Measurements from ENCODE around the gene NSDHL.

NSDHL gene

DNA sequence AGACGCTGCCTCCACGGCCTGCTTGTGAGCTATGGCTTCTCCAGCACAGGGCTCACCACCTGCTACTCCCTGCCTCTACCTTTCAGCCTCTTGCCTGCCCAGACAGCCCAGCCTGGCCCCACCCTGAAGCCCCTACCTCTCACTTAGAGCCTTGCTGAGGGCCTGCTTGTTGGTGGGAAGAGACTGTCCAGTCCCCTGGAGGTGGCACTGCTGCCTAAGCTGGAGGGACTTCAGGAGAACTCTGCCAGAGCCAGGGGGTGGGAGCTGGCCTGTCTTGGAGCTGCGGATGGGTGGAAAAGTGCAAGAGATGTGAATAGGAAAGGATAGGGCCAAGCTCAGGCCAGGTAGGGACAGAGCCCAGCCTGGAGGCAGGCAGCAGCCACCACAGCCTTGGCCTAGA is 64.3 kb downstream of the NSDHL start:
- 0 out of 2 replicates have a peak overlapping the region, but pooled peaks have one; percentile 79 for H3K27ac ChIP-seq (ENCODE audit: low read depth, low read length)
- H3K4me3 ChIP-seq (ENCODE audit: low read depth, low read length): no peak overlapping the region
- H3K27me3 ChIP-seq (ENCODE audit: insufficient read depth, low read length): no peaks in the 10 kb centered on the region
- H3K36me3 ChIP-seq (ENCODE audit: insufficient read depth, low read length): no peaks in the 10 kb centered on the region
- H3K4me1 ChIP-seq (ENCODE audit: control insufficient read depth, insufficient read depth, low read length, unreplicated experiment): peaks cover 20% of the 10 kb centered on the region
- no peak overlapping the region for H2AFZ ChIP-seq (ENCODE audit: low read length, unreplicated experiment)
- peaks cover 8% of the 10 kb centered on the region for H3K79me2 ChIP-seq (ENCODE audit: control insufficient read depth, insufficient read depth, low read length, unreplicated experiment)

GRCh38 chrX:152895724-152896420 is 65.0 kb downstream of the NSDHL start:
- H3K4me3 ChIP-seq (ENCODE audit: low read depth, low read length): peak overlapping the region; percentile 25; the same call in 1 of the 2 replicates
- peak overlapping the region; percentile 79 for H3K27ac ChIP-seq (ENCODE audit: low read depth, low read length)
- H2AFZ ChIP-seq (ENCODE audit: low read length, unreplicated experiment): no peak overlapping the region
- H3K4me1 ChIP-seq (ENCODE audit: control insufficient read depth, insufficient read depth, low read length, unreplicated experiment): peaks cover 24% of the 10 kb centered on the region
- H3K36me3 ChIP-seq (ENCODE audit: insufficient read depth, low read length): no peaks in the 10 kb centered on the region
- H3K79me2 ChIP-seq (ENCODE audit: control insufficient read depth, insufficient read depth, low read length, unreplicated experiment): peaks cover 11% of the 10 kb centered on the region
- no peaks in the 10 kb centered on the region for H3K27me3 ChIP-seq (ENCODE audit: insufficient read depth, low read length)

DNA sequence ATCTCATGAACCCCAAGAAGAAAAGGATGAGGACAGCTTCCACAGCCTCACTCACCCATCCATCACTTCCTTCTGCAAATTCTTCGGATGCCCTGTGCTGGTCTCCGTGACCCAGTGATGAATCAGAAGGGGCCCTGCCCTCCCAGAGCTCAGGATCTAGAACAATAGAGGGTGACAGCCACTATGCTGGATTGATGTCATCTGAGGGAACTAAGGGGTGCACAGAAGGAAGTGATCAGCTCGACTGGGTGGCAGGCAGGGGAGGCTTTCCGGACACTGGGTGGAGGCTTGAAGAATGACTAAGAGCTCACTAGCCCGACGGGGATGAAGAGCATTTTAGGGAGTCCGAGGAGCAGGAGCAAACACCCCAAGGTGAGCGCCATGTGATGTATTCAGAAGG is 65.6 kb downstream of the NSDHL start:
- Histone ChIP-seq H3K27me3 (ENCODE audit: insufficient read depth, low read length) (no peaks in the 10 kb centered on the region), H3K4me1 (ENCODE audit: control insufficient read depth, insufficient read depth, low read length, unreplicated experiment) (peaks cover 25% of the 10 kb centered on the region), H2AFZ (ENCODE audit: low read length, unreplicated experiment) (no peak overlapping the region), H3K79me2 (ENCODE audit: control insufficient read depth, insufficient read depth, low read length, unreplicated experiment) (peaks cover 12% of the 10 kb centered on the region), H3K4me3 (ENCODE audit: low read depth, low read length) (peak overlapping the region; percentile 25), H3K36me3 (ENCODE audit: insufficient read depth, low read length) (no peaks in the 10 kb centered on the region), H3K27ac (ENCODE audit: low read depth, low read length) (peak overlapping the region; percentile 79)

DNA sequence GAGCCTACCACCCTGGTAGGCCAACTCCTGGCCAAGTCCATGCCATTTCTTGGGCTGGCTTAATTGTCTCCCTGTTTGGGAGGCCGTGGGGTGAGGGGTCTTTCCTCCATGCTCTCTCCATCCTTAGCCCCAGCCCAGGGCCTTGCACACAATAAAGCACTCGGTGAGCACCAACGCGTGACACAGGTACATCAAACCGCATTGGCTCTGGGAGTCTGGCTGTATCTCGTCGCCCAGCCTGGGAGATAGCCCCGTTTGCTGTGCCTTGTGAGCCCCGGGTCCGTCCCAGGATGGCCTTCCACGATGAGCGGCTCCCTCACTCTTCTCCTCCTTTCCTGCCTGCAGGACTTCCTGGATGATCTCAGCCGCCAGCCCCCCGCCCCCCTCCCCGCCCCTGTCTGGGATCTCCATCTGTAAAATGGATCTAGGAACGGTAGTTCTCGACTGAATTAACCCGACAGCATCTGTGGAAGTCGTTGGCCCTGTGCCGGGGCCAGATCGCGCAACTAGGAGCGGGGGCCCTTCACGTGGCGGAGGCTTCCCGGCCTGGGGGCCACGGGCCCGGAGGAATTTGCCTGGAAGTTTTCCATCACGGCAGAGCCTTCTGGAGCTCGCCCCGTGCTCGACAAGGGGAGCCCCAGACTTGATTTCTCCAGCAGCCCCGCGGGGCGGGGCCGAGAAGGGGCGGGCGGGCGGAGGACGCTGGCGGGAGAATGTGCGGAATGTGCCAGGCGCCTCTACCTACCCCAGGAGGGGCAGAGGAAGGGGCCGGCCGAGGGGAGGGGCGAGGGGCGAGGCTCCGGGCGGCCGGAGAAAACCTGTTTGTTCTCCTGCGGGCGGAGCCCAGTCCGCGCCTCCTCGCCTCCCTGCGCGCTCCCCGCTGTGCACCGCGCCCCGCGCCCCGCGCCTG is 66.6 kb downstream of the NSDHL start, which contains the start of gene ZNF185:
TSS of gene ZNF185 (plus strand) at position 846 of the 910 bp plus-strand sequence. CDS start 16,423 bp downstream, outside the sequence.
- Histone ChIP-seq H3K4me1 (ENCODE audit: control insufficient read depth, insufficient read depth, low read length, unreplicated experiment) (peaks cover 35% of the 10 kb centered on the region), H2AFZ (ENCODE audit: low read length, unreplicated experiment) (no peak within 1 kb of the TSS), H3K79me2 (ENCODE audit: control insufficient read depth, insufficient read depth, low read length, unreplicated experiment) (peaks cover 19% of the 10 kb centered on the region), H3K27ac (ENCODE audit: low read depth, low read length) (peak within 1 kb of the TSS; percentile 79), H3K4me3 (ENCODE audit: low read depth, low read length) (peak within 1 kb of the TSS; percentile 75), H3K36me3 (ENCODE audit: insufficient read depth, low read length) (no peaks in the 10 kb centered on the region), H3K27me3 (ENCODE audit: insufficient read depth, low read length) (no peaks in the 10 kb centered on the region)

- Histone ChIP-seq H3K79me2 (ENCODE audit: control insufficient read depth, insufficient read depth, low read length, unreplicated experiment) (peaks cover 21% of the 10 kb centered on the region), H3K27me3 (ENCODE audit: insufficient read depth, low read length) (no peaks in the 10 kb centered on the region), H3K4me1 (ENCODE audit: control insufficient read depth, insufficient read depth, low read length, unreplicated experiment) (peaks cover 36% of the 10 kb centered on the region), H2AFZ (ENCODE audit: low read length, unreplicated experiment) (no peak overlapping the region), H3K36me3 (ENCODE audit: insufficient read depth, low read length) (no peaks in the 10 kb centered on the region), H3K27ac (ENCODE audit: low read depth, low read length) (no peak overlapping the region), H3K4me3 (ENCODE audit: low read depth, low read length) (peak overlapping the region; percentile 75)
Observed at GRCh38 chrX:152898442-152898841, 67.6 kb downstream of the NSDHL start.

DNA sequence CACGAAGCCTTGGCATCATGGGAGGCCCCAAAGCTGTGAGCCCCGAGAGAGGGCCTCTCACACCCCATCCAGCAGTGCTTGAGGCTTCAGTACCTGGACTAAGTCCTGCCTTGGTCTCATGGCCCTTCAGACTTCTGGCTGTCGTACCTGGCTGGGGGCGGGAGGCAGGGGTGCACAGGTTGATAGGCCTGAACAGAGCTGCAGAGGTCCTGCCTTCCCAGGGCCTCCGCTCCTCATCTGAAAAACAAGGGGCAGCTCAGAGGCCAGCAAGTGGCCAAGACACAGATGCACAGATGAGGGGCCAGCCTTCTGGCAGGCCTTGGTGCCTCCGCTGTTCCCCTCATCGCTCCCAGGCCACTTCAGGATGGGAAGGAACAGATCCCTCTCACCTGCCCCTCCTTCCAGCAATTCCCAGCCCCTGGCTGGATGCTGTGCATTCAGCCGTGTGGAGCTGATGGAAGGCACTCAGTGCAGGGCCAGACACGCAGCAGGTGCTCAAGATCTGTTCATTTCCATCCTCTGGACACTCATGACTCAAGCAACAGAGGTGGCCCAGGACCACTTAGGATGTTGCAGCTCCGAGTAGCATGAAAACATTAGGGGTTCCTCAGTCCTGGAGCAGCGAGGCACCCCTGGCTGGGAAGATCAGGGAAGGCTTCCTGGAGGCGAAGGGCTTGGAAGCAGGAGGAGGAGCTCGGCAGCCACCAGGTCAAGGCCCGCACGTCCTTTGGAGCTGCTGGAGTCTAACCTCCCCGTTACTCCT is 68.4 kb downstream of the NSDHL start:
- Histone ChIP-seq H3K27me3 (ENCODE audit: insufficient read depth, low read length) (no peaks in the 10 kb centered on the region), H3K4me3 (ENCODE audit: low read depth, low read length) (no peak overlapping the region; the same call in 1 of the 2 replicates), H3K79me2 (ENCODE audit: control insufficient read depth, insufficient read depth, low read length, unreplicated experiment) (peaks cover 21% of the 10 kb centered on the region), H3K4me1 (ENCODE audit: control insufficient read depth, insufficient read depth, low read length, unreplicated experiment) (peaks cover 40% of the 10 kb centered on the region), H3K27ac (ENCODE audit: low read depth, low read length) (no peak overlapping the region), H2AFZ (ENCODE audit: low read length, unreplicated experiment) (no peak overlapping the region), H3K36me3 (ENCODE audit: insufficient read depth, low read length) (no peaks in the 10 kb centered on the region)

- H2AFZ ChIP-seq (ENCODE audit: low read length, unreplicated experiment): no peak overlapping the region
- H3K27me3 ChIP-seq (ENCODE audit: insufficient read depth, low read length): no peaks in the 10 kb centered on the region
- H3K79me2 ChIP-seq (ENCODE audit: control insufficient read depth, insufficient read depth, low read length, unreplicated experiment): peaks cover 21% of the 10 kb centered on the region
- H3K4me1 ChIP-seq (ENCODE audit: control insufficient read depth, insufficient read depth, low read length, unreplicated experiment): peaks cover 42% of the 10 kb centered on the region
- no peak overlapping the region for H3K4me3 ChIP-seq (ENCODE audit: low read depth, low read length)
- H3K27ac ChIP-seq (ENCODE audit: low read depth, low read length): no peak overlapping the region
- no peaks in the 10 kb centered on the region for H3K36me3 ChIP-seq (ENCODE audit: insufficient read depth, low read length)
Observed at GRCh38 chrX:152899874-152900719, 69.2 kb downstream of the NSDHL start.

DNA sequence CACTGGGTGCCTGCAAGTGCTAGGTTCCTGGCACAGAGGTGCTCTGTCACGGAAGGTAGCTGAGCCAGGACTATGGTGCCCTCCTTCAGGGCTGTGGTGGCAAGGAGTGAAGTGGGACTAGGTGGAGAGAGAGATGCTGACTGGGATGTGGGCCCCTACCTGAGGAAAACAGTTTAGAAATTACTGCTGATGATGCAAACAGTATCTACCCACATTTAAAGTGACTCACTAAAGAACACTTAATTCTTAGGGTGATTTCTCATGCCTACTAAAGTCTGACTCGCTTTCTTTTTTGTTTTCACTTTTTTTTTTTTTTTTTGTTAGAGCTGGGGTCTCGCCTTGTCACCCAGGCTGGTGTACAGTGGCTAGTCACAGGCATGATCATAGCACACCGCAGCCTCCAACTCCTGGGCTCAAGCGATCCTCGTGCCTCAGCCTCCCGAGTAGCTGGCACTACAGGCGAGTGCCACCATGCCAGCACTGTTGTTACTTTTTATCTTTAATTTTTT is 70.1 kb downstream of the NSDHL start:
- H3K36me3 ChIP-seq (ENCODE audit: insufficient read depth, low read length): no peaks in the 10 kb centered on the region
- no peak overlapping the region for H3K4me3 ChIP-seq (ENCODE audit: low read depth, low read length)
- H3K4me1 ChIP-seq (ENCODE audit: control insufficient read depth, insufficient read depth, low read length, unreplicated experiment): peaks cover 34% of the 10 kb centered on the region
- no peak overlapping the region for H3K27ac ChIP-seq (ENCODE audit: low read depth, low read length)
- peaks cover 23% of the 10 kb centered on the region for H3K79me2 ChIP-seq (ENCODE audit: control insufficient read depth, insufficient read depth, low read length, unreplicated experiment)
- no peak overlapping the region for H2AFZ ChIP-seq (ENCODE audit: low read length, unreplicated experiment)
- no peaks in the 10 kb centered on the region for H3K27me3 ChIP-seq (ENCODE audit: insufficient read depth, low read length)

DNA sequence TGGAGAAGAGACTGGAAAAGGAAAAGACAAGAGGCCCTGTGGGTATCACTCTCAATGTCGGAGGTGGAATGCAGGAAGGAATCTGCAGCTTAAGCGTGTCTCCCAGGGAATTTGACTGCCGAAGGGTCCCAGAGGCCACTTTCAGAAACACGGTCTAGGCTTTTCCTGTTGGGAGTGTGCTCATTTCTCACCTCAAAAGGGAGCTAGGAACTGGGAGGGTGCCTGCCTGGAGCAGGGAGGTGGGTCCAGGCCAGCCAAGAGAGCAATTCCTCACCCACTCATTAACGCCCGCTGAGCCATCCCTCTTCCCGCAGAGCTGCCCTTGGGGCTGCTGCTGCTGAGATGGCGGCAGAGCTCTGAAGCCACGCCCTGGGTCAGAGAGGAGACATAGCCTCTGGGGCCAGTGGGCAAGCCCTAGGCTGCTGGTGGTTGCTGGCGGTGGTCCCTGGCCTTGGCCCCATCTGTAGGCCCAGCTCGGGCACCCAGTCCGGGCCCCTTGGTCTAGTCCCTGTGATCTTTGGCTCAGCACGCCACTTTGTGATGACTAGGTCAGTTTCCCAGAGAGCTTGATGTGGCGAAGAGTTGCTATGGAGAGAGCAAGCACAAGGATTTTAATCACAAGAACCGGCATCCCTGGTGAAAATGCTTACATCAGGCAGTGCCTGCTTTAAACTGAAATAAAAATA is 71.1 kb downstream of the NSDHL start:
- Histone ChIP-seq H3K79me2 (ENCODE audit: control insufficient read depth, insufficient read depth, low read length, unreplicated experiment) (peaks cover 23% of the 10 kb centered on the region), H3K36me3 (ENCODE audit: insufficient read depth, low read length) (no peaks in the 10 kb centered on the region), H3K4me1 (ENCODE audit: control insufficient read depth, insufficient read depth, low read length, unreplicated experiment) (peaks cover 25% of the 10 kb centered on the region), H3K27ac (ENCODE audit: low read depth, low read length) (no peak overlapping the region), H3K27me3 (ENCODE audit: insufficient read depth, low read length) (no peaks in the 10 kb centered on the region), H3K4me3 (ENCODE audit: low read depth, low read length) (no peak overlapping the region), H2AFZ (ENCODE audit: low read length, unreplicated experiment) (no peak overlapping the region)
